HG03280 (cell line): ENCODE data around the gene CNP.
A peak's percentile ranks its signal among the peaks of the same experiment; 100 is the strongest.
"Not testable (repeated sequence)": the region's sequence is repeated elsewhere in the genome, so short reads cannot be mapped to it uniquely, and the experiment has no call there.

Source experiments
- ATAC-seq: cut with Tn5 transposase; IDR thresholded peaks from one replicate; pipeline ENCODE4 v1.9.1; 2021; ENCODE audit warnings: mild to moderate bottlenecking, moderate library complexity; ENCODE audit not compliant: unreplicated experiment

Gene CNP

GRCh38 chr17:41966463-41967140 lies at the start of gene CNP:
Gene CNP (plus strand): TSS chr17:41966795. CDS start chr17:41966885, 90 bp downstream.
- ATAC-seq = peak; percentile 79

GRCh38 chr17:41917192-41917591 lies 49.4 kb upstream of the CNP start:
- ATAC-seq = no peak

GRCh38 chr17:41917679-41918313 lies 48.8 kb upstream of the CNP start:
- ATAC-seq = peak; percentile 3

GRCh38 chr17:41918314-41919164 lies 48.1 kb upstream of the CNP start, which contains the start of gene ACLY:
Gene ACLY (minus strand): TSS chr17:41918951. CDS start chr17:41913873, 5,078 bp downstream.
- ATAC-seq = peak; percentile 96

GRCh38 chr17:41919165-41919817 lies 47.3 kb upstream of the CNP start:
- ATAC-seq = no peak

GRCh38 chr17:41919840-41920579 lies 46.6 kb upstream of the CNP start:
- ATAC-seq = no peak

- ATAC-seq = no peak
Measured at GRCh38 chr17:41920580-41920955, 46.0 kb upstream of the CNP start.

- ATAC-seq = no peak
Measured at GRCh38 chr17:41925991-41926590, 40.5 kb upstream of the CNP start.

GRCh38 chr17:41928693-41929251 lies 37.8 kb upstream of the CNP start:
- ATAC-seq = no peak

- peak; percentile 97 for ATAC-seq
Measured at GRCh38 chr17:41930009-41930832, 36.4 kb upstream of the CNP start, which contains the start of gene ODAD4. Gene ODAD4 (plus strand): TSS chr17:41930617. CDS start chr17:41930724, 107 bp downstream.

GRCh38 chr17:41930833-41931156 lies 35.8 kb upstream of the CNP start:
- ATAC-seq = peak; percentile 29

- ATAC-seq = not testable (repeated sequence)
Measured at GRCh38 chr17:41931715-41932114, 34.9 kb upstream of the CNP start.

GRCh38 chr17:41932816-41933389 lies 33.7 kb upstream of the CNP start:
- no peak for ATAC-seq

- ATAC-seq = no peak
Measured at GRCh38 chr17:41935641-41936040, 31.0 kb upstream of the CNP start.

GRCh38 chr17:41937970-41938954 lies 28.3 kb upstream of the CNP start:
- no peak for ATAC-seq

GRCh38 chr17:41939044-41939692 lies 27.4 kb upstream of the CNP start:
- no peak for ATAC-seq

GRCh38 chr17:41939693-41940090 lies 26.9 kb upstream of the CNP start:
- no peak for ATAC-seq
